Cardiac muscle cell (in vitro differentiated cells and primary cell): ENCODE measurements around the gene DLG2. TPM values are rescaled to one million over a fixed set of nuclear protein-coding genes. Genes with fewer than 3 reads are reported as not detected.

Experiments
- DNase-seq, 2 donors: peaks; one replicate each; pipeline versions ENCODE4 v3.0.0 to v3.0.0-alpha.2; 2010 to 2017; ENCODE audit warnings: low read depth in 1 of 2, low spot score in 1 of 2
- H3K27ac ChIP-seq: fragments of 200-600 bp; sonication (generic); 2 replicates; pipeline ENCODE4 v1.5.1; 2016
- H3K27me3 ChIP-seq: fragments of 200-600 bp; sonication (generic); 2 replicates; pipeline ENCODE4 v1.6.0; 2016; ENCODE audit warnings: control low read depth
- H3K36me3 ChIP-seq: fragments of 200-600 bp; sonication (generic); 2 replicates; pipeline ENCODE4 v1.5.1; 2016; ENCODE audit warnings: control low read depth
- H3K4me1 ChIP-seq: fragments of 200-600 bp; sonication (generic); 2 replicates; pipeline ENCODE4 v1.8.1; 2017; ENCODE audit warnings: low read depth, mild to moderate bottlenecking, mixed run types
- H3K4me3 ChIP-seq: fragments of 200-600 bp; sonication (generic); 2 replicates; pipeline ENCODE4 v1.5.1; 2016; ENCODE audit warnings: mild to moderate bottlenecking
- H3K9me3 ChIP-seq: fragments of 200-600 bp; sonication (generic); 2 replicates; pipeline ENCODE4 v1.5.1; 2017; ENCODE audit warnings: low read depth, mild to moderate bottlenecking, control low read depth
- CTCF ChIP-seq: IDR thresholded peaks from 2 replicates; pipeline ENCODE4 v1.5.1; 2012; ENCODE audit warnings: low read depth, mild to moderate bottlenecking, low read length
- polyA plus RNA-seq: library from polyadenylated mRNA; unstranded; fragments of >200 nt; fragmentation: Nextera tagmentation; extraction: Ambion mirVana; gene quantifications from 2 replicates; pipeline ENCODE4 v1.2.1, GENCODE V29; 2016
- total RNA-seq: library from RNA; depleted of rRNA; stranded (reverse); fragments of >200 nt; gene quantifications from 2 replicates; pipeline ENCODE4 v1.2.3, GENCODE V29; 2016

The DLG2 gene
- total and polyA plus RNA-seq, 2 experiments from 2014 or later: 3.5 to 15.9 TPM

- Histone ChIP-seq H3K36me3 (no peaks in the 10 kb centered on the region), H3K27ac (no peak overlapping the region), H3K27me3 (no peaks in the 10 kb centered on the region), H3K4me3 (no peak overlapping the region), H3K9me3 (no peaks in the 10 kb centered on the region), H3K4me1 (no peaks in the 10 kb centered on the region)
- no peak for DNase-seq
- TF ChIP-seq CTCF: no peak
These were observed 1672.4 kb downstream of the DLG2 start for GRCh38 chr11:83954780-83955179.

- no peak for TF ChIP-seq CTCF
- no peak overlapping the region for H3K4me3 ChIP-seq
- no peaks in the 10 kb centered on the region for H3K27me3 ChIP-seq
- H3K36me3 ChIP-seq: no peaks in the 10 kb centered on the region
- no peaks in the 10 kb centered on the region for H3K4me1 ChIP-seq
- no peak overlapping the region for H3K27ac ChIP-seq
- H3K9me3 ChIP-seq: no peaks in the 10 kb centered on the region
- no peak for DNase-seq
These were observed 1675.6 kb downstream of the DLG2 start for GRCh38 chr11:83951521-83951920.

GRCh38 chr11:83948200-83948599 lies 1678.9 kb downstream of the DLG2 start:
- no peak overlapping the region for H3K27ac ChIP-seq
- no peaks in the 10 kb centered on the region for H3K4me1 ChIP-seq
- H3K36me3 ChIP-seq: no peaks in the 10 kb centered on the region
- H3K27me3 ChIP-seq: no peaks in the 10 kb centered on the region
- H3K9me3 ChIP-seq: no peaks in the 10 kb centered on the region
- H3K4me3 ChIP-seq: no peak overlapping the region
- no peak for DNase-seq
- no peak for TF ChIP-seq CTCF

GRCh38 chr11:83945976-83946375 lies 1681.2 kb downstream of the DLG2 start:
- Histone ChIP-seq H3K36me3 (no peaks in the 10 kb centered on the region), H3K4me3 (no peak overlapping the region), H3K27me3 (no peaks in the 10 kb centered on the region), H3K9me3 (no peaks in the 10 kb centered on the region), H3K27ac (no peak overlapping the region), H3K4me1 (no peaks in the 10 kb centered on the region)
- no peak for TF ChIP-seq CTCF
- DNase-seq: no peak

- Histone ChIP-seq H3K9me3 (no peaks in the 10 kb centered on the region), H3K4me3 (no peak overlapping the region), H3K36me3 (no peaks in the 10 kb centered on the region), H3K4me1 (no peaks in the 10 kb centered on the region), H3K27me3 (no peaks in the 10 kb centered on the region), H3K27ac (no peak overlapping the region)
- no peak for DNase-seq
- no peak for TF ChIP-seq CTCF
These were observed 1686.1 kb downstream of the DLG2 start for GRCh38 chr11:83941050-83941449.

- Histone ChIP-seq H3K27ac (no peak overlapping the region), H3K9me3 (no peaks in the 10 kb centered on the region), H3K27me3 (no peaks in the 10 kb centered on the region), H3K36me3 (no peaks in the 10 kb centered on the region), H3K4me1 (no peaks in the 10 kb centered on the region), H3K4me3 (no peak overlapping the region)
- DNase-seq: no peak
- no peak for TF ChIP-seq CTCF
These were observed 1689.0 kb downstream of the DLG2 start for GRCh38 chr11:83938148-83938547.
